HCT116 (cell line): Measurements from ENCODE around the gene ALKBH6.
A peak's percentile ranks its signal among the peaks of the same experiment; 100 is the strongest.

Source experiments
- CEBPB ChIP-seq: IDR thresholded peaks from 2 replicates; pipeline ENCODE4 v1.6.1; 2012; ENCODE audit warnings: low read depth
- EGR1 ChIP-seq: IDR thresholded peaks from 2 replicates; pipeline ENCODE4 v1.6.1; 2012; ENCODE audit warnings: low read depth
- EZH2 ChIP-seq: fragments of 200-600 bp; sonication (generic); IDR thresholded peaks from 2 replicates; pipeline ENCODE4 v1.6.1; 2017; ENCODE audit warnings: antibody characterized with exemption, mixed run types
- EZH2phosphoT487 ChIP-seq: fragments of 200-600 bp; IDR thresholded peaks from 2 replicates; pipeline ENCODE4 v1.6.1; 2018; ENCODE audit warnings: antibody characterized with exemption, borderline replicate concordance
- JUND ChIP-seq: IDR thresholded peaks from 2 replicates; pipeline ENCODE4 v1.6.1; 2012
- POLR2A ChIP-seq: IDR thresholded peaks from 2 replicates; pipeline ENCODE4 v1.7.0; 2011; ENCODE audit warnings: borderline replicate concordance; ENCODE audit not compliant: insufficient read depth, insufficient read length; ENCODE audit errors: extremely low read depth
- POLR2AphosphoS5 ChIP-seq: IDR thresholded peaks from 2 replicates; pipeline ENCODE4 v1.6.1; 2011; ENCODE audit warnings: mild to moderate bottlenecking, low read depth, low read length, moderate library complexity
- SRF ChIP-seq: IDR thresholded peaks from 2 replicates; pipeline ENCODE4 v1.6.1; 2012; ENCODE audit warnings: low read depth
- YY1 ChIP-seq: IDR thresholded peaks from 2 replicates; pipeline ENCODE4 v1.6.1; 2011; ENCODE audit warnings: low read length, low read depth, moderate library complexity, mild to moderate bottlenecking; ENCODE audit not compliant: insufficient replicate concordance; ENCODE audit errors: extremely low read depth
- ZNF274 ChIP-seq: fragments of 200-500 bp; sonication (Bioruptor generic); IDR thresholded peaks from 2 replicates; pipeline ENCODE4 v1.6.1; 2014; ENCODE audit warnings: mild to moderate bottlenecking, low read depth, low read length, inconsistent platforms
- TF ChIP-seq, protein P1 (sequence below), 3 experiments: fragments of 200-600 bp in 1 of 3; sonication (generic) in 1 of 3; IDR thresholded peaks in 2 of 3; conservative IDR thresholded peaks in 1 of 3; 2 replicates each; pipeline ENCODE4 v1.5.1; 2012 to 2017; ENCODE audit warnings: low read depth in 2 of 3, low read length in 2 of 3, antibody characterized with exemption in 1 of 3, borderline replicate concordance in 1 of 3, control low read depth in 1 of 3, mild to moderate bottlenecking in 1 of 3, mixed read lengths in 1 of 3, mixed run types in 1 of 3, moderate library complexity in 1 of 3; ENCODE audit not compliant: insufficient read depth in 1 of 3
- TF ChIP-seq, protein P2 (sequence below): IDR thresholded peaks from 2 replicates; pipeline ENCODE4 v1.6.1; 2012
- TF ChIP-seq, protein P3 (sequence below): IDR thresholded peaks from 2 replicates; pipeline ENCODE4 v1.6.1; 2012; ENCODE audit warnings: low read depth
- TF ChIP-seq, protein P4 (sequence below): IDR thresholded peaks from 2 replicates; pipeline ENCODE4 v1.6.1; 2012

- TF ChIP-seq YY1 (no peak), EZH2 (no peak), JUND (no peak), ZNF274 (no peak), POLR2AphosphoS5 (peak; percentile 88), EZH2phosphoT487 (no peak), EGR1 (peak; percentile 83; the same call in 1 of the 2 replicates), POLR2A (peak; percentile 17), CEBPB (no peak; the same call in 1 of the 2 replicates), SRF (no peak)
- TF ChIP-seq, protein P1, sequence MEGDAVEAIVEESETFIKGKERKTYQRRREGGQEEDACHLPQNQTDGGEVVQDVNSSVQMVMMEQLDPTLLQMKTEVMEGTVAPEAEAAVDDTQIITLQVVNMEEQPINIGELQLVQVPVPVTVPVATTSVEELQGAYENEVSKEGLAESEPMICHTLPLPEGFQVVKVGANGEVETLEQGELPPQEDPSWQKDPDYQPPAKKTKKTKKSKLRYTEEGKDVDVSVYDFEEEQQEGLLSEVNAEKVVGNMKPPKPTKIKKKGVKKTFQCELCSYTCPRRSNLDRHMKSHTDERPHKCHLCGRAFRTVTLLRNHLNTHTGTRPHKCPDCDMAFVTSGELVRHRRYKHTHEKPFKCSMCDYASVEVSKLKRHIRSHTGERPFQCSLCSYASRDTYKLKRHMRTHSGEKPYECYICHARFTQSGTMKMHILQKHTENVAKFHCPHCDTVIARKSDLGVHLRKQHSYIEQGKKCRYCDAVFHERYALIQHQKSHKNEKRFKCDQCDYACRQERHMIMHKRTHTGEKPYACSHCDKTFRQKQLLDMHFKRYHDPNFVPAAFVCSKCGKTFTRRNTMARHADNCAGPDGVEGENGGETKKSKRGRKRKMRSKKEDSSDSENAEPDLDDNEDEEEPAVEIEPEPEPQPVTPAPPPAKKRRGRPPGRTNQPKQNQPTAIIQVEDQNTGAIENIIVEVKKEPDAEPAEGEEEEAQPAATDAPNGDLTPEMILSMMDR (IDR thresholded peaks at IDR 0.05 in 2 of 3, conservative IDR thresholded peaks at IDR 0.05 in 1 of 3; ENCODE audit: borderline replicate concordance in 1 of 3, insufficient read depth in 1 of 3, low read depth in 2 of 3, low read length in 2 of 3), result no peak
- TF ChIP-seq, protein P2, sequence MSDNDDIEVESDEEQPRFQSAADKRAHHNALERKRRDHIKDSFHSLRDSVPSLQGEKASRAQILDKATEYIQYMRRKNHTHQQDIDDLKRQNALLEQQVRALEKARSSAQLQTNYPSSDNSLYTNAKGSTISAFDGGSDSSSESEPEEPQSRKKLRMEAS, result peak; percentile 87
- TF ChIP-seq, protein P3, sequence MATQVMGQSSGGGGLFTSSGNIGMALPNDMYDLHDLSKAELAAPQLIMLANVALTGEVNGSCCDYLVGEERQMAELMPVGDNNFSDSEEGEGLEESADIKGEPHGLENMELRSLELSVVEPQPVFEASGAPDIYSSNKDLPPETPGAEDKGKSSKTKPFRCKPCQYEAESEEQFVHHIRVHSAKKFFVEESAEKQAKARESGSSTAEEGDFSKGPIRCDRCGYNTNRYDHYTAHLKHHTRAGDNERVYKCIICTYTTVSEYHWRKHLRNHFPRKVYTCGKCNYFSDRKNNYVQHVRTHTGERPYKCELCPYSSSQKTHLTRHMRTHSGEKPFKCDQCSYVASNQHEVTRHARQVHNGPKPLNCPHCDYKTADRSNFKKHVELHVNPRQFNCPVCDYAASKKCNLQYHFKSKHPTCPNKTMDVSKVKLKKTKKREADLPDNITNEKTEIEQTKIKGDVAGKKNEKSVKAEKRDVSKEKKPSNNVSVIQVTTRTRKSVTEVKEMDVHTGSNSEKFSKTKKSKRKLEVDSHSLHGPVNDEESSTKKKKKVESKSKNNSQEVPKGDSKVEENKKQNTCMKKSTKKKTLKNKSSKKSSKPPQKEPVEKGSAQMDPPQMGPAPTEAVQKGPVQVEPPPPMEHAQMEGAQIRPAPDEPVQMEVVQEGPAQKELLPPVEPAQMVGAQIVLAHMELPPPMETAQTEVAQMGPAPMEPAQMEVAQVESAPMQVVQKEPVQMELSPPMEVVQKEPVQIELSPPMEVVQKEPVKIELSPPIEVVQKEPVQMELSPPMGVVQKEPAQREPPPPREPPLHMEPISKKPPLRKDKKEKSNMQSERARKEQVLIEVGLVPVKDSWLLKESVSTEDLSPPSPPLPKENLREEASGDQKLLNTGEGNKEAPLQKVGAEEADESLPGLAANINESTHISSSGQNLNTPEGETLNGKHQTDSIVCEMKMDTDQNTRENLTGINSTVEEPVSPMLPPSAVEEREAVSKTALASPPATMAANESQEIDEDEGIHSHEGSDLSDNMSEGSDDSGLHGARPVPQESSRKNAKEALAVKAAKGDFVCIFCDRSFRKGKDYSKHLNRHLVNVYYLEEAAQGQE, result no peak
- TF ChIP-seq, protein P4, sequence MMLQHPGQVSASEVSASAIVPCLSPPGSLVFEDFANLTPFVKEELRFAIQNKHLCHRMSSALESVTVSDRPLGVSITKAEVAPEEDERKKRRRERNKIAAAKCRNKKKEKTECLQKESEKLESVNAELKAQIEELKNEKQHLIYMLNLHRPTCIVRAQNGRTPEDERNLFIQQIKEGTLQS, result no peak
These were observed 18.7 kb downstream of the ALKBH6 start, which contains the start of gene SDHAF1 for GRCh38 chr19:35995048-35995993.
